GM15510 (cell line): ENCODE measurements around the gene PRR12.

ENCODE experiments used
- POLR2A ChIP-seq: IDR thresholded peaks from 3 replicates; pipeline ENCODE4 v1.6.1; 2011; ENCODE audit warnings: borderline replicate concordance; ENCODE audit not compliant: insufficient read length; ENCODE audit errors: extremely low read depth

PRR12 gene

GRCh38 chr19:49593233-49594113 is 2.5 kb downstream of the PRR12 start:
- TF ChIP-seq POLR2A = peak; percentile 35

GRCh38 chr19:49594157-49594992 is 3.4 kb downstream of the PRR12 start:
- no peak for TF ChIP-seq POLR2A

- TF ChIP-seq POLR2A = no peak
Observed at GRCh38 chr19:49594993-49595818, 4.2 kb downstream of the PRR12 start.

DNA sequence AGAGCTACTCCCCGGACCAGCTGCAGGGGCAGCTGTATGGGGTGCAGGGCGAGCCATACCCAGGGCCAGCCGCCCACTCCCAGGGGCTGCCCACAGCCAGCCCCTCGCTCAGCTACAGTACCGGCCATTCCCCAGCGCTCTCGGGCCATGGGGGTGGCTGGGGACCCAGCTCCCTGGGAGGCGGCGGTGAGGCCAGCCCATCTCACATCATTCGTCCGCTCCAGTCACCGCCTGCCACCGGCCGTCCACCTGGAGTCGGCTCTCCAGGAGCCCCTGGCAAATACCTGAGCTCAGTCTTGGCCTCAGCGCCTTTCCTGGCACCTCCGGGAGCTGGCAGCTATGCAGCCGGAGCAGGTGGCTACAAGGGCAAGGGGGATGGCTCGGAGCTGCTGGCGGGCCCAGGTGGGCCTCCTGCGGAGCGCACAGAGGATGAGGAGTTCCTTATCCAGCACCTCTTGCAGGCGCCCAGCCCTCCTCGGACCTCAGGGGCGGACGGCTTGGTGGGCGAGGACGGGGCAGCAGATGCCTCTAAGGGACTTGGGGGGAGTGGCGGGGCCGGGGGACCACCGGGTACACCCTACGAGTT is 4.9 kb downstream of the PRR12 start:
- TF ChIP-seq POLR2A = no peak

DNA sequence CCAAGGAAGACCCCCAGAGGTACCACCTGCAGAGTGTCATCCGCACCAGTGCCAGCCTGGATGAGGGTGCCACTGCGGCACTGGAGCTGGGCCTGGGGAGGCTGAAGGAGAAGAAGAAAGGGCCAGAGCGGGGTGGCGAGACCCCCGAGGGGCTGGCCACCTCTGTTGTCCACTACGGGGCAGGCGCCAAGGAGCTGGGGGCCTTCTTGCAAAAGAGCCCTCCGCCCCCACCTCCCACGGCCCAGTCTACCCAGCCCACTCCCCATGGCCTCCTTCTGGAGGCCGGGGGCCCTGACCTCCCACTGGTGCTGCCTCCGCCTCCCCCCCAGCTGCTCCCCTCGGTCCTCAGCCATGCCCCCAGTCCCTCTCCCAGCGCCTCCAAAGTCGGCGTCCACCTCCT is 5.4 kb downstream of the PRR12 start:
- TF ChIP-seq POLR2A = no peak

GRCh38 chr19:49596954-49597702 is 6.1 kb downstream of the PRR12 start:
- no peak for TF ChIP-seq POLR2A

DNA sequence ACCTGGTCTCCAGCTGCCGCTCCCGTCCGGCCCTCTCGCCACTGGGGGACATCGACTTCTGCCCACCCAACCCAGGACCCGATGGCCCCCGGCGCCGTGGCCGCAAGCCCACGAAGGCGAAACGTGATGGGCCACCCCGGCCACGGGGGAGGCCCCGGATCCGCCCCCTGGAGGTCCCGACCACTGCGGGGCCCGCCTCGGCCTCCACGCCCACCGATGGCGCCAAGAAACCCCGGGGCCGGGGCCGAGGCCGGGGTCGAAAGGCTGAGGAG is 6.7 kb downstream of the PRR12 start:
- no peak for TF ChIP-seq POLR2A

DNA sequence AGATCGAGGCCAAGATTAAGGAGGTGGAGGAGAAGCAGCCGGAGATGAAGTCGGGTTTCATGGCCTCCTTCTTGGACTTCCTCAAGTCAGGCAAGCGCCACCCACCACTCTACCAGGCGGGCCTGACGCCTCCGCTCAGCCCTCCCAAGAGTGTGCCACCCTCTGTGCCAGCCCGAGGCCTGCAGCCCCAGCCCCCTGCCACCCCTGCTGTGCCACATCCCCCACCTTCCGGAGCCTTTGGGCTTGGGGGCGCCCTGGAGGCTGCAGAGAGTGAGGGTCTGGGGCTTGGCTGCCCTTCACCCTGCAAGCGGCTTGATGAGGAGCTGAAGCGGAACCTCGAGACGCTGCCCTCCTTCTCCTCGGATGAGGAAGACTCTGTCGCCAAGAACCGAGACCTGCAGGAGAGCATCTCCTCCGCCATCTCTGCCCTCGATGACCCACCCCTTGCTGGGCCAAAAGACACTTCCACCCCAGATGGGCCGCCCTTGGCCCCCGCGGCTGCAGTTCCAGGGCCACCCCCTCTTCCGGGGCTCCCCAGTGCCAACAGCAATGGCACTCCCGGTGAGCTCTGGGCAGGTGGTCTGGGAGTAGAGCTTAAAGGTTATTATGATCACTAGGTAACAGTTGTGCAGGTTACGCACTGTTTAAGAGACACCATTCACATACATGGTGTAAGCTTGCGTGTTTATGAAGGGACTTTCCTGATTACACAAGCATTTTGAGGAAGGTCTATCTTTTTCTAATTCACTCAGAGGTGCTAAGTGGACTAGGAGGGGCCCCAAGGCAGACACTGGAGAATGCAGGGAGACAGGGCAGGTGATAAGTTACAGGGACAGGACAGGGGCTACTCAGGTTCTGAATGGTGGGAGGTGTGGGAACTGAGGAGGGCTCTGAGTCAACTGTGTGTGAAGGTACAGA is 8.7 kb downstream of the PRR12 start:
- no peak for TF ChIP-seq POLR2A

- no peak for TF ChIP-seq POLR2A
Observed at GRCh38 chr19:49601482-49602038, 10.6 kb downstream of the PRR12 start.

DNA sequence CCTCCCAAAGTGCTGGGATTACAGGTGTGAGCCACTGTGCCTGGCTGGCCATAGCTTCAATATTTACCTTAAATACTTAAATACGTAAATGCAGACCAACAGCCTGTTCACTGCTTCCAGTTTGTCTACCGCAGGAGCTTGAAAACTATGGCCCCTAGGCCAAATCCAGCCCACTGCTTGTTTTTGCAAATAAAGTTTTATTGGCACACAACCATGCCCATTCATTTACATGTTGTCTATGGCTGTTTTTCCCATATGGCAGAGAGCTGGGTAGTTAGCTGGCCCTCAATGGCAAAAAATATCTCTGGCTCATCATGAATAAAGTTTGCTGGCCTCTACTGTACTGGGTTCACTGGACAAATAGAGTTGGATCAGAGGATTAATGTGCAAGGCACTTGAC is 11.8 kb downstream of the PRR12 start:
- TF ChIP-seq POLR2A = no peak

DNA sequence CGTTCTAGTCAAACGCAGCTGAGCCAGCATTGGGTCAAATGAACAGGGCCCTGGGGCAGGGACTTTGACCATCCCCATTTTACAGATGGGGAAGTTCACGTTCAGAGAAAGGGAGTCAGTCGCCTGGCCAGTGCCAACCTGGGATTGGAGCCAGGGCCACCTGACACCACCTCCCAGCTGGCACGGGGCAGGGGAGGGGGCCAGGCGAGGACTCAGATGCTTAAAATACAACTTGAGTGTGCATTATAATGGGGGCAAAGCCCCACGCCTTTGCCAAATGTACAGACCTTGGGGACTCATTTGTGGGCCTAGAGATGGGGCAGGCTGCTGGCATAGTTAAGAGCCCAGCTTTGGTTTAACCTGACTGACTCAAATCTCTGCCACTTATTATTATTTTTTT is 14.6 kb downstream of the PRR12 start:
- no peak for TF ChIP-seq POLR2A

DNA sequence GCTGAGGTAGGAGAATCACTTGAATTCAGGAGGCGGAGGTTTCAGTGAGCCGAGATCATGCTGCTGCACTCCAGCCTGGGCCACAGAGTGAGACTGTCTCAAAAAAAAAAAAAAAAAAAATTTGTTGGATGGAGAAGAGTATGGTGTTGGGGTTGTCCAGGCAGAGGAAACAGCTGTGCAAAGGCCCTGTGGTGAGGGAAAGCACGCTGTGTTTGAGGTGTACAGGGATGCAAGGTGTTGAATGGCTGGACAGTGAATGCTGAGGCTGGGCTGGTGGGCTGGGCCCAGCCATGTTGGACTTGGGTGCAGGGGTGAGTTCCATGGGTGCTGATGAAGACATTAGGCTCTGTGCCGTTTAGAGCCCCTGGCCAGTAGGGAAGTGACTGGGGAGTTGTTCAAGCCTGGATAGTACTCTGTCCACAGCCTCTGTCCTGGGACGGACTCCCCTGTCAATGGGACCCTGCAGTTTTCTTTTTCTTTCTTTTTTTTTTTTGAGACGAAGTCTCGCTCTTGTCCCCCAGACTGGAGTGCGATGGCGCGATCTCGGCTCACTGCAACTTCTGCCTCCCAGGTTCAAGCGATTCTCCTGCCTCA is 18.6 kb downstream of the PRR12 start:
- no peak for TF ChIP-seq POLR2A

- no peak for TF ChIP-seq POLR2A
Observed at GRCh38 chr19:49613374-49613773, 22.4 kb downstream of the PRR12 start.
